HG03571 (cell line): ENCODE results near the gene CYP20A1.
A peak's percentile ranks its signal among the peaks of the same experiment; 100 is the strongest.
"Not testable (repeated sequence)": the region's sequence is repeated elsewhere in the genome, so short reads cannot be mapped to it uniquely, and the experiment has no call there.

Experiments
- ATAC-seq: cut with Tn5 transposase; IDR thresholded peaks from one replicate; pipeline ENCODE4 v1.9.1; 2021; ENCODE audit not compliant: unreplicated experiment

CYP20A1 gene

GRCh38 chr2:203238704-203239526, at the start of gene CYP20A1:
TSS of gene CYP20A1 (plus strand) at chr2:203239018. CDS start at chr2:203239063, 45 bp downstream.
- peak; percentile 87 for ATAC-seq

GRCh38 chr2:203190547-203190946, 48.3 kb upstream of the CYP20A1 start:
- not testable (repeated sequence) for ATAC-seq

DNA sequence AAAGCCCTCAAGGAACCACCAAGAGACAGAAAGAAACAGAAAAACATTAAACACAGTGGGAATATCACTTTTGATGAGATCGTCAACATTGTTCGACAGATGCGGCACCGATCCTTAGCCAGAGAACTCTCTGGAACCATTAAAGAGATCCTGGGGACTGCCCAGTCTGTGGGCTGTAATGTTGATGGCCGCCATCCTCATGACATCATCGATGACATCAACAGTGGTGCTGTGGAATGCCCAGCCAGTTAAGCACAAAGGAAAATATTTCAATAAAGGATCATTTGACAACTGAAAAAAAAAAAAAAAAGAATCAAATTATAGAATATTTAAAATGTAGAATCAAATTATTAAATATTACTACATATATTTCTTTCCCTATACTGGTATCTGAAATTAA, 47.8 kb upstream of the CYP20A1 start:
- ATAC-seq: not testable (repeated sequence)

- no peak for ATAC-seq
Observed at GRCh38 chr2:203191961-203192360, 46.9 kb upstream of the CYP20A1 start.

GRCh38 chr2:203195331-203196036, 43.3 kb upstream of the CYP20A1 start:
- no peak for ATAC-seq

DNA sequence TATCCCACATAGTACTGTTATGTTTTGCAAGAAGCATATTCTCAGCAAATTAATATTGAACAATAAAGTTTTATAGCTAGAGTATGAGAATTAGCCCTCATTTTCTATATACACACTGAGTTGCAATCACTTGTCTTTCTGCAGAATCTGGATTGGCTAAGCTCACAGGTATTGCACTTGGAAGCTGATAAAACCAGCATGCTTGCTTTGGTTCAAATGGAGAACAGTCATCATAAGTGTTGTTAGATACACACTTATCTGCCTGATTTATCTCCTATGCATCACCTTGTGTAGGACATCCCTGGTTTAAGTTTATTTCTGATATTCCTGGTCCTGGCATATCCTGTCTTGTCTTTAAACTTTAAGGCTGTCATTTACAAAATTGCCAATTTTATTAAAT, 38.0 kb upstream of the CYP20A1 start:
- no peak for ATAC-seq

DNA sequence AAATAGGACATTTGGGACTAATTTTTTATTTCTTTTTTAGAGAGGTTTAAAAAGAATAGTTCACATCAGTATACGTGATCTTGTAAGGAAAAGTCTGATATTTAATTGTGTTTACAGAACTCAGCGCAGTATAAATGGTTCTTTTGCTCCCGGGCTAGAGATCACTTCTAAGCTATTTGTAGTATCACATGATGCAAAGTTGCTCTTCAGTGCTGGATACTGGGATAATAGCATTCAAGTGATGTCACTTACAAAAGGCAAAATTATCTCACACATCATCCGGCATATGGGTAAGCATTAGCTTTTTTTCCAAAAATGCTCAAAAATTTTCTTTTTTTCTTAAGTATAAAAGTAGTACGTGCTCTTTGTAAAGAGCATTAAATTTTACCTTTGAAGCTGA, 37.4 kb upstream of the CYP20A1 start:
- ATAC-seq: no peak

- no peak for ATAC-seq
Observed at GRCh38 chr2:203209538-203209937, 29.3 kb upstream of the CYP20A1 start.

DNA sequence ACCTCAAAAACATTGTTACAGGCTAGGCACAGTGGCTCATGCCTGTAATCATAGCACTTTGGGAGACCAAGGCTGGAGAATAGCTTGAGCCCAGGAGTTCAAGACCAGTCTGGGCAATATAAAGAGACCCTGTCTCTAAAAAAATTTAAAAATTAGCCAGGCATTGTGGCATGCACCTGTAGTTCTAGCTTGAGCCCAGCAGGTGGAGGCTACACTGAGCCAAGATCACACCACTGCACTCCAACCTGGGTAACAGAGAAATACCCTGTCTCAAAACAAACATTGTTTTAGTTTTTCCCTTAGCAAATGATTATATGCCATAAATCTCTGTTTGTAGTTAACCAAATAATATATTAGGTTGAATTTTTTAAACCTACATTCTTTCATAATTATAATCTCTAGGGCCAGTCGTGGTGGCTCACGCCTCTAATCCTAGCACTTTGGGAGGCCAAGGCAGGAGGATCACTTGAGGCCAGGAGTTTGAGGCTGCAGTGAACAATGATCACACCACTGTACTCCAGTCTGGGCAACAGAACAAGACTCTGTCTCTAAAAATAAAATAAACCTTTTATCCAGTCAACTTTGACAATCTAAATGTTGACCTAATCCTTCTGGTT, 13.3 kb upstream of the CYP20A1 start:
- ATAC-seq: peak; percentile 62

DNA sequence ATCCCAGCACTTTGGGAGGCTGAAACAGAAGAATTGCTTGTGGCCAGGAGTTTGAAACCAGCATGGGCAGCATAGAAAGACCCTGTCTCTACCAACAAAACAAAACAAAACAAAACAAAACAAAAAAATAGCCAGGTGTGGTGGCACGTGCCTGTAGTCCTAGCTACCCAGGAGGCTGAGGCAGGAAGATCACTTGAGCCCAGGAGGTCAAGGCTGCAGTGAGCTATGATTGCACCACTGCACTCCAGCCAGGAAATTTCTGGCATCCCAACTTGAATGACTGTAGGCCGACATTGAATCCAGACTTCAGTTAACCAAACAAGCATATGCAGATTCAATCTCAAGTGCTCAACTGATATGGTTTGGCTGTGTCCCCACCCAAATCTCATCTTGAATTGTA, 9.1 kb upstream of the CYP20A1 start:
- ATAC-seq: not testable (repeated sequence)

- ATAC-seq: no peak
Observed at GRCh38 chr2:203237346-203238238, 1.2 kb upstream of the CYP20A1 start.

GRCh38 chr2:203238292-203238703, 520 bp upstream of the CYP20A1 start:
- ATAC-seq: no peak

DNA sequence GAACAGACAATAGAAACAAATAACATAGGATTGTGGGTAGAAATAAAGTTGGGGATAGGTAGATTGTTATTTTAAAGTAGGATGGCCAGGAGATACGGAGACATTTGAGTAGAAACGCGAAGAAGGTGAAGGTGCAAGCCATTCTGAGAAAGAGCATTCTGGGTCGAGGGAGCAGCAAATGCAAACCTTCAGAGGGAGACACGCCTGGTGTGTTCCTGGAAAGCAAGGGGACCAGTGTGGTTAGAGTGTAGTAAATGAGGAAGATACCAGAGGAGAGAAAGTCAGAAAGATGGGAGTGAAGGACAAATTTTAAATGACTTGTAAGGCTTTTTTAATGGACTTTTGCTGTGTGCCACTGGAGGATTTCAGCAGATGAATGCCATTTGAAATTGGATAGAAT, 1.7 kb downstream of the CYP20A1 start:
- ATAC-seq: no peak

DNA sequence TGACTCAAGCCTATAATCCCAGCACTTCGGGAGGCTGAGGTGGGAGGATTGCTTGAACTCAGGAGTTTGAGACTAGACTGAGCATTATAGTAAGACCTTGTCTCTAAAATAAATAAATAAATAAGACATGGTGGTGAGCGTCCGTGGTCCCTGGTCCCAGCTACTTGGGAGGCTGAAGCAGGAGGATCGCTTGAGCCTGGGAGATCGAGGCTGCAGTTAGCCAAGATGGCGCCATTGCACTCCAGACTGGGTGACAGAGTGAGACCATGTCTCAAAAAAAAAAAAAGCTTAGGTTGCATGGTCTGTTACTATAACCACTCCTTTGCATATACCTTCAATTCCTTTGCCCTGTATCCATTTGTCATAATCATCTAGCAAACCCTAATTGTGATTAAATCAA, 3.7 kb downstream of the CYP20A1 start:
- ATAC-seq: no peak

GRCh38 chr2:203246646-203247045, 7.8 kb downstream of the CYP20A1 start:
- no peak for ATAC-seq

GRCh38 chr2:203252818-203253217, 14.0 kb downstream of the CYP20A1 start:
- no peak for ATAC-seq

DNA sequence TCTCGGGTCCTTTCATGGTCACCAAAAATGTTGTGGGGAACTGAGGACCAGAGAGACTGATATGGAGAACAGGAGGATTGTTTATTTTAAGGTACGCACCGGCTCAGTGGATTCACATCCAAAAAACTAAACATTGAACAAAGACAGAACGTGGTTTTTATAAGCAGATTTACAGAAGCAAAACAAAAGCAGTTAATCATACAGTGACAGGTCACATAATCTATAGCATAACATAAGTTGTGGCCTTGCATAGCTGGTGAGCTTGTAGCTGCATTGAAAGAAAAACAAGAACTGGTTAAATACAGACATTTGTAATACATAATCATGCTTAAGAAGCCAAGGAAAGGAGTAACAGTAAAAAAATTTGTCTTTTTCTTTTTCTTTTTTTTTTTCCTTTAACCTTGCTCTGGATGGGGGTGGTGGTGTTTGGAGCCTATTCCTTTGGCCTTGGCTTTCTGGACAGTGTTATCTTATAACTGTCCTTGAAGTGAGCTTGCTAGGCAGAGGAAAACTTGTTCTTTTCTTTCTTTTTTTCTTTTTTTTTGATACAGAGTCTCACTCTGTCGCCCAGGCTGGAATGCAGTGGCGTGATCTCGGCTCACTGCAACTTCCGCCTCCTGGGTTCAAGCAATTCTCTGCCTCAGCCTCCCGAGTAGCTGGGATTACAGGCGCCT, 14.7 kb downstream of the CYP20A1 start:
- not testable (repeated sequence) for ATAC-seq

DNA sequence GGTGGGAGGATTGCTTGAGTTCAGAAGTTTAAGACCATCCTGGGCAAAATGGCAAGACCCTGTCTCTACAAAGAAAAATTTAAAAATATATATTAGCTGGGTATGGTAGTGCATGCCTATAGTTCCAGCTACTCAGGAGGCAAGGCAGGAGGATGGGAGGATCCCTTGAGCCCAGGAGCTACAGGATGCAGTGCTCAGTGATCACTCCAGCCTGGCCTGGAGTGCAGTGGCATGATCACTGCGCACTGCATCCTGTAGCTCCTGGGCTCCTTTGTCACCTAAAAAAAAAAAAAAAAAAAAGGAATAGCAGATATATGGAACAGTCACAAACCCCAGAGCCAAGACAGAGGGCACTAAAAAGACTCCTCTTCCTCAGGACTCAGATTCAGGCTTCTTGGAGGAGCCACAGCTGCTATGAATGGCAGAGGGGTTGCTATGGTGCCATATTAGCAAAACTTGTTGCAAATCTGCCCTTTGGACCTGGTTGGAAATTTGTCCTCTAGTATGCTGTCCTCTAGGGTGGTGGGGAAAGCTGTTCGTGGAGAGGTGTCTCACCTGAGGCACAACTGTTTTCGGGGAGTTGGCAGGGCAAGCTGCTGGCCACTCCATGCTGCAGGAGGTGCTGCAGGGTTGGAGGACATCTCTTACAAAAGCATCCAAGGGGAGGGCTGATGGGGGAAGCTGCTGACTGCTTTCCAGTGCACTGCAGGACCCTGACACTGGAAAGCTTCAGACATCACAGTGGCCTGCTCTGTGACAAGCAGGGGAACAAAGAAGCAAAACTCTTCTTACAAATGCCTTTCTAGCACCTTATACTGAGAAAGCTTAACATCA, 22.7 kb downstream of the CYP20A1 start:
- ATAC-seq: no peak

DNA sequence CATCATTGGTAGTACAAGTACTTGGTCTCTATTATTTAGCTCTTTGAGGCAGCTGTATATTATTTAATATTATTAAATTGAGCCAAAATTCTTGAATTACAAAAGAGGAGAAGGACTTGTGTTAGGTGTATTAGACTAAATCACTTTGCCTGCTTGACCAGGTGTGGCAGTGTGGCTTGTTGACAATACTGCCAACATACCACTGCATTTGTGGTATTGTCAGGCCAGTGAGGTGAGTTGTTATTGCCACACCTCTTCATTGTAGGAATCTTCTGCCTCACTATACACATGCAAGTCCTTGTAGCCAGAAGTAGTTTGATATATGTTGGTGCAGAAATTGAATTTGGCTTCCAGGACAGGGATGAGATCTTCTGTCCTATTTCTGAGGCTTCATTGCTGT, 40.5 kb downstream of the CYP20A1 start:
- no peak for ATAC-seq
